ENCODE results near the gene ALG12. TPM values are rescaled to one million over a fixed set of nuclear protein-coding genes. Genes with fewer than 3 reads are reported as not detected.
A peak's percentile ranks its signal among the peaks of the same experiment; 100 is the strongest.

Gene ALG12
- total and polyA plus RNA-seq, 2 of the 8 experiments (the other 6 are each of a cell fraction or from before 2014, with no cell fraction given): 13.4 to 22.5 TPM

- H2AK5ac ChIP-seq (ENCODE audit: low read depth, low read length): peak overlapping the region; percentile 86; the same call in 1 of the 2 replicates
- no peak overlapping the region for H2AFZ ChIP-seq (ENCODE audit: low read length)
- no peak overlapping the region for H2BK20ac ChIP-seq (ENCODE audit: low read length)
- peak overlapping the region in 3 of 4 experiments; percentile 70 to 93 (median 70); a peak in 4 of 8 replicates for H3K4me3 ChIP-seq (ENCODE audit: extremely low read depth in 1 of 4, insufficient read depth in 2 of 4, low read depth in 3 of 4, low read length in 4 of 4)
- no peak overlapping the region for H3K18ac ChIP-seq (ENCODE audit: extremely low read depth, low read length)
- H3K9me3 ChIP-seq (ENCODE audit: insufficient read depth in 2 of 2, low read depth in 1 of 2, low read length in 1 of 2): no peaks in the 10 kb centered on the region
- no peak for TF ChIP-seq BRCA1 (IDR thresholded peaks at IDR 0.05; ENCODE audit: low read depth, low read length)
- TF ChIP-seq SAP30 (IDR thresholded peaks at IDR 0.05; ENCODE audit: insufficient read depth, insufficient replicate concordance, low read length): no peak
- TF ChIP-seq SP2 (IDR thresholded peaks at IDR 0.05; ENCODE audit: low read length): no peak
- no peak for TF ChIP-seq CTBP2 (IDR thresholded peaks at IDR 0.05; ENCODE audit: borderline replicate concordance, insufficient read depth, insufficient read length, low read length)
- no peak for TF ChIP-seq SRF (IDR thresholded peaks at IDR 0.05; ENCODE audit: low read depth, low read length)
- H3K4ac ChIP-seq (replicated peaks; ENCODE audit: insufficient read length, low read depth, low read length): no peak overlapping the region
- no peak overlapping the region for H4K8ac ChIP-seq (ENCODE audit: extremely low read depth, insufficient read depth, low read length)
- H2BK120ac ChIP-seq (replicated peaks; ENCODE audit: low read depth, low read length): no peak overlapping the region
- no peak overlapping the region for H3K56ac ChIP-seq (replicated peaks; ENCODE audit: insufficient read length, low read depth, low read length)
- H3K23ac ChIP-seq (ENCODE audit: insufficient read length): no peak overlapping the region
- no peak overlapping the region for H4K5ac ChIP-seq (ENCODE audit: insufficient read length, low read depth, low read length)
- ChIA-PET POLR2A (ENCODE audit: partially characterized antibody) (interaction anchor here (0.6 kb wide), 1 partner anchor 9 kb away, joined by 3 read pairs; no protein-coding TSS in a partner anchor), CTCF (ENCODE audit: partially characterized antibody) (interaction anchor here (0.6 to 1.9 kb wide), 5 partner anchors 11 to 150 kb away, joined by 3 to 4 read pairs (median 3); no protein-coding TSS in a partner anchor)
- H3K23me2 ChIP-seq (ENCODE audit: low read depth, low read length): peaks cover 9% of the 10 kb centered on the region; the same call in 1 of the 2 replicates
- H3K79me1 ChIP-seq (ENCODE audit: low read depth, low read length): peaks cover 3% of the 10 kb centered on the region; the same call in 1 of the 2 replicates
- no peak overlapping the region for H2BK12ac ChIP-seq (ENCODE audit: low read depth, low read length)
- H3K27ac ChIP-seq (ENCODE audit: low read depth, low read length): no peak overlapping the region
- peaks cover 3 to 9% of the 10 kb centered on the region in 2 experiments for H4K20me1 ChIP-seq (replicated peaks in 1 of 2; ENCODE audit: control insufficient read depth in 1 of 2, insufficient read depth in 2 of 2, low read length in 2 of 2)
- WGBS, 2 experiments (ENCODE audit: extremely low coverage in 1 of 2, insufficient coverage in 1 of 2, insufficient read length in 1 of 2, insufficient replicate concordance in 2 of 2, low coverage in 1 of 2, low lambda C conversion rate in 2 of 2, missing lambda C conversion rate in 1 of 2): 88% methylated on average over 11 of the region's 11 CpGs; no CpG with 5 or more reads in 1 of the 2 experiments
- peaks cover 0 to 10% (median 1%) of the 10 kb centered on the region in 4 experiments; a peak in 5 of 7 replicates for H3K4me1 ChIP-seq (replicated peaks in 1 of 4; ENCODE audit: control insufficient read depth in 3 of 4, insufficient read depth in 4 of 4, low read length in 3 of 4)
- DNase-seq (ENCODE audit: low read depth in 1 of 2, low spot score in 2 of 2) (no peak), FAIRE-seq (no peak)
- peaks cover 0 to 3% (median 2%) of the 10 kb centered on the region in 4 experiments; a peak in 3 of 8 replicates for H3K36me3 ChIP-seq (ENCODE audit: control insufficient read depth in 2 of 4, insufficient read depth in 4 of 4, low read length in 3 of 4)
- H3K79me2 ChIP-seq (ENCODE audit: control insufficient read depth in 1 of 2, insufficient read depth in 2 of 2, low read length in 2 of 2): peaks cover 0 to 8% of the 10 kb centered on the region in 2 experiments; a peak in 1 of 4 replicates
- no peak overlapping the region for H3K14ac ChIP-seq (ENCODE audit: insufficient read length)
- peak overlapping the region; percentile 46; the same call in 1 of the 2 replicates for H2BK15ac ChIP-seq (ENCODE audit: low read length)
- no peaks in the 10 kb centered on the region; a peak in 2 of 7 replicates for H3K27me3 ChIP-seq (replicated peaks in 1 of 4; ENCODE audit: control insufficient read depth in 3 of 4, extremely low read depth in 1 of 4, insufficient read depth in 3 of 4, low read length in 3 of 4)
- H4K91ac ChIP-seq (replicated peaks; ENCODE audit: insufficient read length, low read length): no peak overlapping the region
- no peak overlapping the region; a peak in 1 of 7 replicates for H3K9ac ChIP-seq (replicated peaks in 1 of 4; ENCODE audit: extremely low read depth in 1 of 4, low read depth in 3 of 4, low read length in 3 of 4)
- H3K4me2 ChIP-seq (ENCODE audit: insufficient read depth in 1 of 2, low read depth in 2 of 2, low read length in 2 of 2): peak overlapping the region; percentile 73 to 75
- no peak overlapping the region for H2BK5ac ChIP-seq (ENCODE audit: low read depth, low read length)
Measured at GRCh38 chr22:49916831-49917230, 1.4 kb downstream of the ALG12 start.

Data from H1 (cell line).